Activated T-cell treated with anti-CD3 and anti-CD28 coated beads for 4 hours (primary cell): ENCODE results near the gene COCH.
"Not testable (repeated sequence)": the region's sequence is repeated elsewhere in the genome, so short reads cannot be mapped to it uniquely, and the experiment has no call there.

ENCODE experiments used
- DNase-seq: peaks from one replicate; pipeline ENCODE4 v3.0.0-alpha.2; 2020

Gene COCH

DNA sequence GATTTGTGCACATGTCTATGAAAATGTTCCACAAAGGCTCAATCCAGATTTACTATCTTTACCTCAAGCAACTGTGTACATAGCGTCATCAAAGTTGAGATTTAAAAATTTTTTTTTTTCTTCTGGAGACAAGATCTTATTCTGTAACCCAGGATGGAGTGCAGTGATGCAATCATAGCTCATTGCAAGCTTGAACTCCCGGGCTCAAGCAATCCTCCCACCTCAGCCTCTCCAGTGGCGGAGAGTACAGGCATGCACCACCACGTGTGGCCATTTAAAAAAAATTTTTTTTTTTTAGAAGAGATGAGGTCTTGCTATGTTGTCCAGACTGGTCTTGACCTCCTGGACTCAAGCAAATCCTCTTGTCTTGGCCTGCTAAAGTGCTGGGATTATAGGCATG, 2.3 kb downstream of the COCH start:
- no peak for DNase-seq

DNA sequence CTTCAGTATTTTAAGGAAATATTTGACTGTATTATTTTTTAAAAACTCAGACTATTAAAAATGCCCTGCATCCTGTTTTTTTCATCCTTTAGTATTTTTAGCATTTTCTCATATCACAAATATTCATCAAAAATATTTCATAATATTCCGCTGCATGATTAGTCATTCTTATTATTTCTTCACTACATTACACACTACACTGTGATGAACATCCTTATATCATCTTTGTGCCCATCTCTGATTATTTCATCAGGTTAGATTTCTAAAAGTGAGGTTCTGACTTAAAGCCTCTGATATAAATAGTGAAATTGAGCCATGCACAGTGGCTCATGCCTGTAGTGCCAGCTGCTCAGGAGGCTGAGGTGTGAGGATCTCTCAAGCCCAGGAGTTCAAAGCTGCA, 8.1 kb downstream of the COCH start:
- DNase-seq: no peak

DNA sequence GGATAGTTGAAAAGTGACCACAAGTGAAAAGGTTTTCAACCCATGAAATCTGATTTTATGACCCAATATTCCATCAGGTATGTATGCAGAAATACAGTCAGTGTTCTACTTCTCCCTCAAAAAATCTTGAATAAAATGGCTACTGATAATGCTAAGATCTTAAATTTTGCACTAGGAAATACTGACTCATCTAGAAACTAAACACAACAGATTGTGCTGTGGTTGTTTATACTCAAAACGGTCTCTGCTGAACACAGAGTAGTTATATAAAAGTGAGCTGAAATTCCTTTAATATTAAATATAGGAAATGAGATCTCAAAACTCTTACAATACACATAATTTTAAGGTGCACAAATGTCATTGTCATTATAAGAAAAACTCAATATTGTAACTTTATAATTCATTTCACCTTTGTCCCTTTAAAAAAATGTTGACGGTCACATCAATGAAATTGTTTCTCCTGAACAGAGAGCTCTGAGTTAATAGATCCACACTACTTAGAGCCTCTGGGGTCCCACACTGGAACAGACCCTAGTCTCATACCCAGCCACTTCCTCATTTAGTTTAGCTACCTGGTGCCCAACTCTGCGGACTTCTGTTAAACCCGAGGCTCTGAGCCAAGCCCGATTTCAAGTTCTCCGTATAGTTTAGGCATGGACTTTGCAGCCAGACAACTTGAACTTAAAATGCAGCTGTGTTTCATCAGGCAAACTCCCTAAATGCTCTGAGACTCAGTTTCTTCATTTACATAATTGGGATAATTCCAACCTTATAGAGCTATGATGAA, 9.3 kb downstream of the COCH start:
- no peak for DNase-seq

DNA sequence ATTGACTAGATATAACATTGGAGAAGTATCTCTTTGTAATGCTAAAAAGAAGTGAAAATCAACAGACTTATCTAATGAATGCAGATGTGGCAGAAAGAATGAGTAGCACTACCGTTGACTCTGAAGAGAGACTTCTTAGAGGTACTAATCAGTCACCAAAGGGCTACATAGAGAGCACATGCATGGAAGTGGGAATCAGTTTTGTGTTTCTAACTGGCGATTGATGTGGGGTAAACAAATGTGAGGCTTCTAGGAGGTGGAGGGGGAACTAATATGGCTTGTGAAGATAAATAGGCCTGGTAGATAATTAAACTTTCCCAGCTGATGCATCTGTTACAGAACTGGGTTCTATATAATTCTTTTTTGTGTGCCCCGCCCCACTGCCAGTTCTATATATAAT, 10.5 kb downstream of the COCH start:
- no peak for DNase-seq

DNA sequence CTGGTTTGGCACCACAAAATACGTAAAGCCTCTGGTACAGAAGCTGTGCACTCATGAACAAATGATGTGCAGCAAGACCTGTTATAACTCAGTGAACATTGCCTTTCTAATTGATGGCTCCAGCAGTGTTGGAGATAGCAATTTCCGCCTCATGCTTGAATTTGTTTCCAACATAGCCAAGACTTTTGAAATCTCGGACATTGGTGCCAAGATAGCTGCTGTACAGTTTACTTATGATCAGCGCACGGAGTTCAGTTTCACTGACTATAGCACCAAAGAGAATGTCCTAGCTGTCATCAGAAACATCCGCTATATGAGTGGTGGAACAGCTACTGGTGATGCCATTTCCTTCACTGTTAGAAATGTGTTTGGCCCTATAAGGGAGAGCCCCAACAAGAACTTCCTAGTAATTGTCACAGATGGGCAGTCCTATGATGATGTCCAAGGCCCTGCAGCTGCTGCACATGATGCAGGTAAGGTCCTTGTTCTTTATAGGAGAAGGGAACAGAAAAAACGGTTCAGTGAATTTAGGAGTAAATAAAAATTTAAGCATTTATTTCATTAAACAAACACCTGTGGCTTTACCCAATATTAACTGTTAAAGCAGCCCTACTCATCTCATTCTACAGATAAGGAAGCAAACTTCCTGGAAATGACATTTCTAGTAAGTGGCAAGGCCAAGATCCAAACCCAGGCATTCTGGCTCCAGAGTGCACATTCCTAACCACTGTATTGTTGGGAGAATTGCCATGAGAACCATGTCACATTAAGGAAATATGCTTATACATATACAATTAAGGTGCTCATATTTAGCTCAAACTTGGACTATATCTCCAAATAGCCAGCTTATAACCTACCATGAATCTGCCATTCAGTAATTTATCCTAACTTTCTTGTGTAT, 11.7 kb downstream of the COCH start:
- no peak for DNase-seq

DNA sequence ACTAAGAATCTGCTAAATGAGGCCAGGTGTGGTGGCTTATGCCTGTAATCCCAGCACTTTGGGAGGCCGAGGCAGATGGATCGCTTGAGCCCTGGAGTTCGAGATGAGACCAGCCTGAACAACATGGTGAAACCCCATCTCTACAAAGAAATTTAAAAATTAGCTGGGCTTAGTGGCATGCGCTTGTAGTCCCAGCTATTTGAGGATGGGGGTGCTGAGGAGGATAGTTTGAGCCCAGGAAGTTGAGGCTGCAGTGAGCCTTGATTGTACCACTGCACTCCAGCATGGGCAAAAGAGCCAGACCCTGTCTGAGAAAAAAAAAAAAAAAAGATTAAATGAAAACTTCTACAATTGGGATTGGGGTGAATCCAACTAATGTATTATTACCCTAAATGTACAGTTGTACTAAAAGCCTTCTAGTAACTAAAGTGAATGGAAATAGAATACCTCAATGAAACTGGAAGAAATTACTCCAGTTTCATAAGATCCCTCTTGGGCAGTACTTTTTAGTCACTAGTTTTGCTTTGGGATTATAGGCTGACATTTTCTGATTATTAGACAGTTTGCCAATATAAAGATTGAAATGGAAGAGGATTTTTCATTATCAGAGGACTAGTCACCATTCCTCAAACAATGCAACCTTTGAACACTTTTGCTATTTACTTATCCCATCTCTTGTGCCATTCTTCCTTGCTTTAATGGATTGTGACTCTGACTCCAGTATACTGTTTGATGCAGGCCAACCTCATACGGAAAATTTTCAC, 14.3 kb downstream of the COCH start:
- DNase-seq: no peak

DNA sequence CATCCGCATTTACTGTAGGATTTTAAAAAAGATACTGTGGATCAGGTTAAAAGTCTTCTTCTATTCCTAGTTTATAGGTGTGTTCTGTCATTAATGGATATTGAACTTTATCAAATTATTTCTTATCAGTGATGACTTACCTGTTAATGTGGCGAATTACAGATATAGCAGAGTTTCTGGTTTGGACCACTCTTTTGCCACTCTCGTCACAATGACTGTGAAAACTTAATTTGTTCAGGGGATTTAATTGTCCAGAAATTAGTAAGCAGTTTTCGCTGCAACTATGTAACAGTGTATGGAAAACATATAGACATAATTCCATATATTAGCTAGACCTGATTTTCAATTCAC, 14.9 kb downstream of the COCH start:
- no peak for DNase-seq

DNA sequence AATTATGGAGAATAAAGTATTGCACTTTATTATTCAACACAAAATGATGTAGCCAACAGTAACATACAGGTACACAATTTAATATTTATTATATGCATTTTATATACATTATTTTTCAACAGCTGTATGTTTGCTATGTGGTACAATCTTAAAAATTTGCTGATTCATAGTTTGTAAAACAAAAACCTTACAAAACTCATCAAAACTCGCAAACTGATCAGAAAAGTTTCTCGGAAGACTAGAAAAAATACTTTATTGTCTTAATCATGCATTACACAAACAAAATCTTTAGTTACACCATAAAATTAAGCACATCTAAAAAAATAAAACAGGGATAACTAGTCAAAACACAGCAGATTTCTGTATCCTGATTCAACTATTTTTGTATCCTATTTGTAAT, 19.5 kb downstream of the COCH start:
- no peak for DNase-seq

DNA sequence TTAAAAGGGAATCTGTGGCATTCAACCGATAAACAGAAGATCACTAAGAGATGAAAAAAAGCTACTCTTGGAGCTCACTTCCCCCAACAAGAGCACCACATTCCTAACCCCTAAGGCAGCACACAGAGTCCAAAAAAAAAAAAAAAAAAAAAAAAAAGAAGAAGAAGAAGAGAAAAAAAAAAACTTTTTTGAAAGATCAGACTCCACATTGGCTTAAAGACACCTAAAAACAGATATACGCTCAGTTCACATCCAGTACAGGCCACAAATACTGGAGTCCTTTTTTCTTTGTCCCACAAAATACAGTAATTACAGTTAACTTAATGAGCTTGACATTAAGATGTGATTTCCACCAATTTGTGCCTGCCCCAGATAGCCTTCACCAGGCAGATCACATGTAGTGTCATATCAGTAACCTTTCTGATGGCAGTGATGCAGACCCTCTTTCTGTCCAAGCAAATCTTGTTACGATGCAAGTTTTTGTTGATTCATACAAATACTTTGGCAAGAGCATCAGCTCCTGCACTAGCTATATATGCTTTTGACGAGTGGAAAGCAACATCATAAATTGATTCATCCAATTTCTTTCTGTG, 20.7 kb downstream of the COCH start:
- no peak for DNase-seq

DNA sequence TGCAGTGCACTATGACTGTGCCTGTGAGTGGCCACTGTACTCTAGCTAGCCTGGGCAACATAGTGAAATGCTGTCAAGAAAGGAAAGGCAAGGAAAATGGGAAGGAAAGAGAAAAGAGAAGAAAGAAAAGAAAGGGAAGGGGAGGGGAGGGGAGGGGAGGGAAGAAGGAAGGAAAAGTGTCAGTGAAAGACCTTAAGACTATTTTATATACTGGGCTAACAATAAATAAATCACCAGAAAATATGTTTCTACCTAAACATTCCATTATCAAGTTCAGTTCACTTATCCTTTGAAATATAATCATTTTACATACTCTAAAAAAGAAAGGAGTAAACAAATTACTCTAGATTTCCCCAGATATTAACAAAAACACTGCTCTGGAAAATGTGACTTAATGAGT, 22.1 kb downstream of the COCH start:
- DNase-seq: no peak

DNA sequence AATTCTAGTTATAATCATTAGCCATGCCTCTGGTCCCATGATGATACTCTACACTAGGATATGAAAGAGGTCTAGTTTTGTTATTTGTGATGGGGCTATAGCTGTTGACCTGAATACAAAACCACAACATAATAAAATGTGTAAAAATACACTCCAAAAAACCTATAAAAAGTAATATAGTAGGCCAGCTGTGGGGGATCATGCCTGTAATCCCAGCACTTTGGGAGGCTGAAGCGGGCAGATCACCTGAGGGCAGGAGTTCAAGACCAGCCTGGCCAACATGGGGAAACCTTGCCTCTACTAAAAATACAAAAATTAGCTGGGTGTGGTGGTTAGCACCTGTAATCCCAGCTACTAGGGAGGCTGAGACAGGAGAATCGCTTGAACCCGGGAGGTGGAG, 22.8 kb downstream of the COCH start:
- not testable (repeated sequence) for DNase-seq

DNA sequence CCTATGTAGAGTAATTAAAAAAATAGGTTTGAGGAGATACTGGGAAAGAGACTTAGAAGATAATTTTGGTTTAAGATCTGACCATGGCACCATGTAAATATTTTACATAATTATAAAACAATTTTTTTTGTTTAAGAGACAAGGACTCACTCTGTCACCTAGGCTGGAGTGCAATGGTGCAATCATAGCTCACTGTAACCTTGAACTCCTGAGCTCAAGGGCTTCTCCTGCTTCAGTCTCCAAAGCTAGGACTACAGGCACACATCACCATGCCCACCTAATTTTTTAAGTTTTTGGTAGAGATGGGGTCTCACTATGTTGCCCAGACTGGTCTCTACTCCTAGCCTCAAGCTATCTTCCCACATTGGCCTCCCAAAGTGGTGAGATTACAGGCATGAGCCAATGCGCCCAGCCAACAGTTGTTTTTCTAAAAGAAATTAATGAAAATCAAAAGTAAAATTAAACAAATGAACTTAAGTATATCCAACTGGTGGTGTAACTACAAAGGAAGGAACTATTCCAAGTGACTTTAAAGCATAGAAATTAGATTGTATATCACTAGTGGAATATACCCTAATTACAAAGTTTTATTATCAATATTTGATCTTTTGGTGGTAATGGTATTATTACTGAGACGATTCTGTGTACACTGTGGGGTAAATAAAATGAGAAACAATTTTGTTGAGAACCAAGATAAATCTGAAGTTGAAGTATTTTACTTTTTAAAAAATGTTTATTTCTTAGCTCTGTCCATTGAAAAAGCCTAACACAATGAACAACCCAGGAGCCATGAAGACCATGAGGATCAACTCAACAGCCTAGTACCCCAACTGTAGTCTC, 29.1 kb downstream of the COCH start:
- no peak for DNase-seq

DNA sequence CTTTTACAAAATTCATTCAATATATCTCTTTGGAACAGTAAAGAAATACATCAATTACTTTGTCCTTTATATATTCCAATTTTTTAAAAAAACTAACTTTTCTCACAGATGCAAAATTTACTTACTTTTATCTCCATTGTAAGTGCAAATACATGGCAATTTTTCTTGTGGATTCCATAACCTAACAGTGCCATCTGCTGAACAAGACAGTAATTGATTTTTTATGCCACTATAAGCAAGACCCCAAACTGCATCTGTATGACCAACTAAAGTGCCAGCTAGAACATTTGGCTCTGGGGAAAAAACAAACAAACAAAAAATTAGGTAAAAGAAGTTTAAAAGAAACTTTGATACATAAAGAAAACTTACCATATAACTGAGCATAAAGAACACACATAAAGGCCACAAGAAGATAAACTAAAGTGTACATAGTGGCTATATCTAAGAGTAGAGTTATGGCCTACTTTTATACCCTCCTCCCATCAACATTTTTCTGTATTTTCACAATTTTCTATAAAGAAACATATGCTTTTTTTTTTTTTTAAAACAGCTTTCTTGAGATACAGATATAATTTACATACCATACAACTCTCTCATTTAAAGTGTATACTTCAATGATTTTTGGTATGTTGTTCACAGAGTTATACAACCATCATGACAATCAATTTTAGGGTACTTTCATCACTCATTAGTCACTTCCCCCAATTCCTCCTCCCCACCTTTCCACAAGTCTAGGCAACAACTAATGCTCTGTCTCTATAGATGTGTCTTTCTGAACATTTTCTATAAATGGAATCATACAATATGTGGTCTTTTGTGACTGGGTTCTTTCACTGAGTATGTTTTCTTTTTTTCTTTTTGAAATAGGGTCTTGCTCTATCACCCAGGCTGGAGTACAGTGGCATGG, 32.6 kb downstream of the COCH start:
- DNase-seq: no peak

DNA sequence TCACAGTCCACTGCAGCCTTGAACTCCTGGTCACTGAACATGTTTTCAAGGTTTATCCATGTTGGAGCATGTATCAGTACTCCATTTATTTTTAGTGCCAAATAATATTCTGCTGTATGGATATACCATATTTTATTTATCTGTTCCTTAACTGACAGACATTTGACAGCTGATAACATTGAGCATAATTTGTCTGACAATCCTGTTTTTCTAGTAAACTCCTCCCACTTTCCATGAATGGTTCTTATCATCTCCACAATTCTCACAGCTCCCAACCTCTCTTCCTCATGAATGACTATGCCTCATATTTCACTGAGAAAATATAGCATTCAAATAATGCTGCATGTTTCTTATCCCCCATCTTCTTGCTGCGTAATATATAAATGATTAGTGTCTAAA, 33.3 kb downstream of the COCH start:
- no peak for DNase-seq

DNA sequence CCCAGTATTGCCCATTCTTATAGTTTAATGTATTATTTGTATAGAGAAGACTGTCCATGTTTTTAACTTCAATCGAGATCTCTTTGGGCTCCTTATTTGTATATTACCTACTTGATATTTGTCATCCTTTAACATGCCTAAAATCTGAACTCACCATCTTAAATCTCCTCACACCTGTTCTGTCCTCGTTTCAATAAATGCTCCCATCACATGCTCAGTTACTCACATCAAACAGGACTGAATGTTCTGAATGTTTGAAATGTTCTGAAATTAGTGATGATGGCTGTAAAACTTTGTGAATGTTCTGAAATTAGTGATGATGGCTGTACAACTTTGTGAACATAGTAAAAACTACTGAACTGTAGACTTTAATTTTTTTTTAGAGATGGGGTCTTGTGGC, 34.5 kb downstream of the COCH start:
- DNase-seq: no peak

DNA sequence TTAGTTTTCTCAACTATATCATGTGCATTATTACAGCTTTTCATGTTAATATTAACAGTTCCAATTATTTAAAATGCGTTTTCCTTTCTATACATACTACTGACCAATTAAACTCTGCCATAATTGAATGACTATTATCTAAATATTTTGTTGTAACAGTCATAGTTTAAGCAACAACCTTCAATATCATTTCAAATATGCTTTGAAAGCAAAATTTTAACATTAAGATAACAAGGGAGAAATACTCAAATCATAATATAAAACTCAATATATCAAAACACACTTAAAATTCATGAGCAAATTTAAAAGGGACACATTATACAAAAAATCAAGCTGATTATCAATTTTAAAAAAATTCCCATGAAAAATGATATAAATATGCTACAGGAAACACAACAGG, 40.5 kb downstream of the COCH start:
- no peak for DNase-seq

DNA sequence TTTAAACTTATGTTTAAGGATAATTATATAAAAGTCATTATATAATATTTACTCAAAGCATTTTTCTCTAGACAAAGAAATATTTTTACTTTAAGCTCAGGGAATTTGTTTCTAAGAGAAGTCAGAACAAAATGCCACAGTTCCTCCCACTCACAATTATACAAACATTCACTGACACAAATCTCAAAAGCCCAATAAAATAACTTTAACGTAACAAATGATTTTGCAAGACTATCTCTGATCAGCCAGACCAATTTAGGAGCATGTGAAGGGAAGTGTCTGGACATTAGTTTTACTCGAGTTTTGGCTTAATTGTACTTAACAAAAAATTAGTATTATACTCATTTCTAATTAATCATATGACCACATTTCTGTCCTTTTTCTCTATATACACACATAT, 41.2 kb downstream of the COCH start:
- no peak for DNase-seq

DNA sequence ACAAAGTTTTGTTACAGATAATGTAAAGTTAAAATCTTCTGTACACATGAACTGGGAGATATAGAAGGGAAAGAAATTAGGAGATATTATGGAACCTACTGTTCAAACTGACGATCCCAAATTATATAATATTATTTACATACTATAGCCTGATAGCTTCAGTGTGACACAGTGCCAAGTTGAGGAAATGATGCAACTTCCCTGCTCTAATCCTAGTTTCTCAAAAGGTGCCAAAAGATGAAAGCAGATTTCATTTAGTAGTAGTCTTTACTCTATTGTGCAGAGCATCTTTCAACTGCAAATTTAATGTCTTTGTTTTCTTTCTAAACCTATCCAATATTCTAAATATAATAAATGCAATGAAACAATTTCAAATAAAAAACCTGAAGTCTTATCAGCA, 46.9 kb downstream of the COCH start:
- DNase-seq: no peak

DNA sequence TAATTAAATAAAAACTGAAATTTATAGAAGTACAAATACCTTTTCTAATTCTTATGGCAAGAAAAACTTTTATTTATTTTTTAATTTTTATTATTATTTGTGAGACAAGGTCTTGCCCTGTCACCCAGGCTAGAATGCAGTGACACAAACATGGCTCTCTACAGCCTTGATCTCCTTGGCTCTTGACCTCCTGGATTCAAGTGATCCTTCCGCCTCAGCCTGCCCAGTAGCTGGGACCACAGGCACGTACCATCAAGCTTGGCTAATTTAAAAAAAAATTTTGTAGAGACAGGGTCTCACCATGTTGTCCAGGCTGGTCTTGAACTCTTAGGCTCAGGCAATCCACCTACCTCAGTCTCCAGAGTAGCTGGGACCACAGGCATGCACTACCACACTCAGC, 47.4 kb downstream of the COCH start:
- no peak for DNase-seq

DNA sequence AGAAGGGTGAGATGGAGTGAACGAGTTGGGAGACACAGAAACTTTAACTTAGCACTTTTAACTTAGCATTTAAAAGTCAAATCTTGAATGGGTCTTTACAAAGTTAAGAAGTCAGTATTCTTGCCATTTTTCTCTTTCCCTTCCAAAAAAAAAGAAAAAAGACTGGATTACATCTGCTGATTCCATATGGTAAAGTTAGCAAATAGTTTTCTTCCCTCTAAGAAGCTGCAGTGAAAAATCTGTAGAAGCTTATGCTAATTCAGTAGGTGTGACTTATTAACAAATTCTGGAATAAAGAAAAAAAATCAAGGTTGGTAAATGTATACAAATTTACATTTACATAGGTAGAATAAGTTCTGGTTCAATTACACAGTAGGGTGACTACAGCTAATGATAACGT, 50.9 kb downstream of the COCH start:
- no peak for DNase-seq

DNA sequence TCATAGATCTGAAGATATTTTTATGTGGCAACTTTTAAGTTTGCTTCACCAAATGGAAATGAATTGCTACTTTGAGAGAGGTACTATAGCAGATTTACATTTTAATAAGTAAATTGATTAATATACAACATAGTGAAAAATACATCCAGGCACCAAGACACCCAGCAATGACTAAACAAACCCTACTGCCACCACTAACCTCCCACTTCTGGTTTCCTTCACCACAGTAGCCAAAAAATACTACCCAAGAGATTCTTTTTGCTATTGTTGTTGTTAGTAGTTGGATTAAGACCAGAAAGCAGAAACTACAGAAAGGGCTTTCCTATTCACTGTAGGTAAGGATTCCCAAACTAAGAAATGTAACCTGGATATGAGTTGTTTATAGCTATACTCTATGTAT, 54.1 kb downstream of the COCH start:
- no peak for DNase-seq
